Measurements from ENCODE around the gene DNAH9.

DNAH9 gene, protein sequence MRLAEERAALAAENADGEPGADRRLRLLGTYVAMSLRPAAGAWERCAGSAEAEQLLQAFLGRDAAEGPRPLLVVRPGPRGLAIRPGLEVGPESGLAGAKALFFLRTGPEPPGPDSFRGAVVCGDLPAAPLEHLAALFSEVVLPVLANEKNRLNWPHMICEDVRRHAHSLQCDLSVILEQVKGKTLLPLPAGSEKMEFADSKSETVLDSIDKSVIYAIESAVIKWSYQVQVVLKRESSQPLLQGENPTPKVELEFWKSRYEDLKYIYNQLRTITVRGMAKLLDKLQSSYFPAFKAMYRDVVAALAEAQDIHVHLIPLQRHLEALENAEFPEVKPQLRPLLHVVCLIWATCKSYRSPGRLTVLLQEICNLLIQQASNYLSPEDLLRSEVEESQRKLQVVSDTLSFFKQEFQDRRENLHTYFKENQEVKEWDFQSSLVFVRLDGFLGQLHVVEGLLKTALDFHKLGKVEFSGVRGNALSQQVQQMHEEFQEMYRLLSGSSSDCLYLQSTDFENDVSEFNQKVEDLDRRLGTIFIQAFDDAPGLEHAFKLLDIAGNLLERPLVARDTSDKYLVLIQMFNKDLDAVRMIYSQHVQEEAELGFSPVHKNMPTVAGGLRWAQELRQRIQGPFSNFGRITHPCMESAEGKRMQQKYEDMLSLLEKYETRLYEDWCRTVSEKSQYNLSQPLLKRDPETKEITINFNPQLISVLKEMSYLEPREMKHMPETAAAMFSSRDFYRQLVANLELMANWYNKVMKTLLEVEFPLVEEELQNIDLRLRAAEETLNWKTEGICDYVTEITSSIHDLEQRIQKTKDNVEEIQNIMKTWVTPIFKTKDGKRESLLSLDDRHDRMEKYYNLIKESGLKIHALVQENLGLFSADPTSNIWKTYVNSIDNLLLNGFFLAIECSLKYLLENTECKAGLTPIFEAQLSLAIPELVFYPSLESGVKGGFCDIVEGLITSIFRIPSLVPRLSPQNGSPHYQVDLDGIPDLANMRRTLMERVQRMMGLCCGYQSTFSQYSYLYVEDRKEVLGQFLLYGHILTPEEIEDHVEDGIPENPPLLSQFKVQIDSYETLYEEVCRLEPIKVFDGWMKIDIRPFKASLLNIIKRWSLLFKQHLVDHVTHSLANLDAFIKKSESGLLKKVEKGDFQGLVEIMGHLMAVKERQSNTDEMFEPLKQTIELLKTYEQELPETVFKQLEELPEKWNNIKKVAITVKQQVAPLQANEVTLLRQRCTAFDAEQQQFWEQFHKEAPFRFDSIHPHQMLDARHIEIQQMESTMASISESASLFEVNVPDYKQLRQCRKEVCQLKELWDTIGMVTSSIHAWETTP (N-terminal part only)

DNA sequence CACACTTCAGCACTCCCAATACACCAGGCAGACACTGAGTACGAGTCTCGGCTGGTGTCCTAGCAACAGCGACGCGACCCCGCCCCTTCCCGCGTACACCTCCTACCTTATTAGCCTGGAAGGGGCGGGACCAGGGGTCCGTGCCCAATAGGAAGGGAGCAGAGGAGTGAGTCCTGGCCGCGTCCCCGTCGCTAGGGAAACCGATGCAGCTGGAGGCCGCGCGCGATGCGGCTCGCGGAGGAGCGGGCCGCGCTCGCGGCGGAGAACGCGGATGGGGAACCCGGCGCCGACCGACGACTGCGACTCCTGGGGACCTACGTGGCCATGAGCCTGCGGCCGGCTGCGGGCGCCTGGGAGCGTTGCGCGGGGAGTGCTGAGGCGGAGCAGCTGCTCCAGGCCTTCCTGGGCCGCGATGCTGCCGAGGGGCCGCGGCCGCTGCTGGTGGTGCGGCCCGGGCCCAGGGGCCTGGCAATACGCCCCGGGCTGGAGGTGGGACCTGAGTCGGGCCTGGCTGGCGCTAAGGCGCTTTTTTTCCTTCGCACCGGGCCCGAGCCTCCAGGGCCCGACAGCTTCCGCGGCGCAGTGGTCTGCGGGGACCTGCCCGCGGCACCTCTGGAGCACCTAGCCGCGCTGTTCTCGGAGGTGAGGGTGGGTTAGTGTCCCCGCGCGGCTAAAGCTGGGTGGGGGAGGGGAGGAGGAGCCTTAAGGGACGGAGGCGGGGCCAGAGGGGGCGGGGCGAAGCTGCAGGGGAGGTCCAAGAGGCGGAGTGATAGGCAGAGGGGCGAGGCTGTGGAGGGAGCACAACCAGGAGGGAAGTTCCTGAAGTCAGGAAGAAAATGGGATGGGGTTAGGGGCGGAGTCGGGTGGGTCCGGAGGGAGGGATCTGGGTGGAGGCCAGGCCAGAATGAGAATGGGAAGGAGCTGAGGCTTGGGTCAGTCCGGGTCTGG, at the start of gene DNAH9:
DNAH9 (plus strand) TSS at position 197 of the 948 bp plus-strand sequence; CDS start at position 226, 29 bp downstream.
- H3K27me3 ChIP-seq (ENCODE audit: insufficient read depth, low read length, poor library complexity): no peaks in the 10 kb centered on the region
- H3K4me3 ChIP-seq (ENCODE audit: low read depth in 1 of 2, low read length in 2 of 2): no peak within 1 kb of the TSS
- H4K20me1 ChIP-seq (ENCODE audit: insufficient read depth, low read length): no peaks in the 10 kb centered on the region
- no peaks in the 10 kb centered on the region for H3K4me1 ChIP-seq (ENCODE audit: insufficient read depth, low read length)
- TF ChIP-seq, protein P1, sequence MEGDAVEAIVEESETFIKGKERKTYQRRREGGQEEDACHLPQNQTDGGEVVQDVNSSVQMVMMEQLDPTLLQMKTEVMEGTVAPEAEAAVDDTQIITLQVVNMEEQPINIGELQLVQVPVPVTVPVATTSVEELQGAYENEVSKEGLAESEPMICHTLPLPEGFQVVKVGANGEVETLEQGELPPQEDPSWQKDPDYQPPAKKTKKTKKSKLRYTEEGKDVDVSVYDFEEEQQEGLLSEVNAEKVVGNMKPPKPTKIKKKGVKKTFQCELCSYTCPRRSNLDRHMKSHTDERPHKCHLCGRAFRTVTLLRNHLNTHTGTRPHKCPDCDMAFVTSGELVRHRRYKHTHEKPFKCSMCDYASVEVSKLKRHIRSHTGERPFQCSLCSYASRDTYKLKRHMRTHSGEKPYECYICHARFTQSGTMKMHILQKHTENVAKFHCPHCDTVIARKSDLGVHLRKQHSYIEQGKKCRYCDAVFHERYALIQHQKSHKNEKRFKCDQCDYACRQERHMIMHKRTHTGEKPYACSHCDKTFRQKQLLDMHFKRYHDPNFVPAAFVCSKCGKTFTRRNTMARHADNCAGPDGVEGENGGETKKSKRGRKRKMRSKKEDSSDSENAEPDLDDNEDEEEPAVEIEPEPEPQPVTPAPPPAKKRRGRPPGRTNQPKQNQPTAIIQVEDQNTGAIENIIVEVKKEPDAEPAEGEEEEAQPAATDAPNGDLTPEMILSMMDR (IDR thresholded peaks at IDR 0.05; ENCODE audit: borderline replicate concordance, extremely low read depth, low read length, poor library complexity, severe bottlenecking): no peak
- no peak for TF ChIP-seq EZH2 (IDR thresholded peaks at IDR 0.05; ENCODE audit: borderline replicate concordance, low read depth, low read length, severe bottlenecking)
- DNase-seq: no peak
- no peak for ATAC-seq (ENCODE audit: insufficient read depth, low read depth)
- no peak within 1 kb of the TSS for H3K27ac ChIP-seq (ENCODE audit: low read length)
- no peak within 1 kb of the TSS for H3K4me2 ChIP-seq (ENCODE audit: insufficient read depth, low read length)
- H3K9me3 ChIP-seq (ENCODE audit: insufficient read depth, low read length, severe bottlenecking): no peaks in the 10 kb centered on the region
- H3K9ac ChIP-seq (ENCODE audit: low read depth, low read length): no peak within 1 kb of the TSS
- no peaks in the 10 kb centered on the region for H3K36me3 ChIP-seq (ENCODE audit: insufficient read depth, low read length)
- no peaks in the 10 kb centered on the region for H3K79me2 ChIP-seq (ENCODE audit: insufficient read depth, low read length)
- no peak within 1 kb of the TSS for H2AFZ ChIP-seq (ENCODE audit: low read depth, low read length)

DNA sequence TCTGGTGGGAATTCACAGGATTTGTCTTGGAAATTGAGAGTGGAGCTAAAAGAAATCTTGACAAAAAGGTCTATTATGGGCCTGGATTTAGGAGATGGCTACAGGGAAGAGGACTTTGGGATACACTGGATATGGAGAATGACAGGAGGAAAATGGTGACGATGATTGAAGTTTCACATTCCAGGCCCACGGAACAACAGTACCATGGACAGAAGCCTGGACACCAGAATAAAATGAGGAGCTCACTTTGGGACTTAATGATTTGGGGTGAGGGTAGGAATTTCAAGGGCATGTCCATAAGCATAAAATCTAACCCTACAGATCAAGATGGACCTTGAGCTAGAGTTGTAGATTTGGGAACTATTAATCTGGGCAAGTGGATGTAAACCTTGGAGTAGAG, 47.8 kb upstream of the DNAH9 start:
- H3K36me3 ChIP-seq (ENCODE audit: insufficient read depth, low read length): no peaks in the 10 kb centered on the region
- H3K4me2 ChIP-seq (ENCODE audit: insufficient read depth, low read length): no peak overlapping the region
- no peak overlapping the region for H3K27ac ChIP-seq (ENCODE audit: low read length)
- no peaks in the 10 kb centered on the region for H3K4me1 ChIP-seq (ENCODE audit: insufficient read depth, low read length)
- H3K4me3 ChIP-seq (ENCODE audit: low read depth in 1 of 2, low read length in 2 of 2): no peak overlapping the region
- TF ChIP-seq, protein P1 (IDR thresholded peaks at IDR 0.05; ENCODE audit: borderline replicate concordance, extremely low read depth, low read length, poor library complexity, severe bottlenecking): no peak
- TF ChIP-seq EZH2 (IDR thresholded peaks at IDR 0.05; ENCODE audit: borderline replicate concordance, low read depth, low read length, severe bottlenecking): no peak
- DNase-seq: no peak
- no peaks in the 10 kb centered on the region for H3K79me2 ChIP-seq (ENCODE audit: insufficient read depth, low read length)
- H2AFZ ChIP-seq (ENCODE audit: low read depth, low read length): no peak overlapping the region
- no peaks in the 10 kb centered on the region for H3K9me3 ChIP-seq (ENCODE audit: insufficient read depth, low read length, severe bottlenecking)
- no peak overlapping the region for H3K9ac ChIP-seq (ENCODE audit: low read depth, low read length)
- H3K27me3 ChIP-seq (ENCODE audit: insufficient read depth, low read length, poor library complexity): no peaks in the 10 kb centered on the region
- ATAC-seq (ENCODE audit: insufficient read depth, low read depth): no peak
- no peaks in the 10 kb centered on the region for H4K20me1 ChIP-seq (ENCODE audit: insufficient read depth, low read length)

DNA sequence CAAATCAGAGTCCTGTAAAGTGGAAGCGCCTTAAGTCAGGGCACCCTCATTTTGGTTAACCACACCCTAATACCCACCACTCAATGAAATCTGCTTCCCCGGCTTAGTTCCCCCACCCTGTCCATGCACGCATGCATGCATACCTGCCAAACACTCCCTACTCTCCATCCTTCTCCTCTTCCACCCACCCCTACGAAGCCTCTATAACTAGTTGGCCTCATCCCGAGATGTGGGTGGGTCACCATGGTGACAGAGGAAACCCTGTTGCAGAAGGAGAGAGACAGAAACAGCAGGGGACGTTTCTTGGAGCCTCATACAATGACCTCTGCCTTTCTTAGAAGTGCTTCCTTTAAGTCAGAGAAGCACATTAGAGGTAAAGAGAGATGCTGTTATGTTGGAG, 46.8 kb upstream of the DNAH9 start:
- Histone ChIP-seq H3K4me3 (ENCODE audit: low read depth in 1 of 2, low read length in 2 of 2) (no peak overlapping the region), H3K4me2 (ENCODE audit: insufficient read depth, low read length) (no peak overlapping the region), H3K9me3 (ENCODE audit: insufficient read depth, low read length, severe bottlenecking) (no peaks in the 10 kb centered on the region), H3K27ac (ENCODE audit: low read length) (no peak overlapping the region), H3K79me2 (ENCODE audit: insufficient read depth, low read length) (no peaks in the 10 kb centered on the region), H2AFZ (ENCODE audit: low read depth, low read length) (no peak overlapping the region), H3K9ac (ENCODE audit: low read depth, low read length) (no peak overlapping the region), H4K20me1 (ENCODE audit: insufficient read depth, low read length) (no peaks in the 10 kb centered on the region), H3K27me3 (ENCODE audit: insufficient read depth, low read length, poor library complexity) (no peaks in the 10 kb centered on the region), H3K4me1 (ENCODE audit: insufficient read depth, low read length) (no peaks in the 10 kb centered on the region), H3K36me3 (ENCODE audit: insufficient read depth, low read length) (no peaks in the 10 kb centered on the region)
- no peak for TF ChIP-seq EZH2 (IDR thresholded peaks at IDR 0.05; ENCODE audit: borderline replicate concordance, low read depth, low read length, severe bottlenecking)
- TF ChIP-seq, protein P1 (IDR thresholded peaks at IDR 0.05; ENCODE audit: borderline replicate concordance, extremely low read depth, low read length, poor library complexity, severe bottlenecking): no peak
- ATAC-seq (ENCODE audit: insufficient read depth, low read depth) (no peak), DNase-seq (no peak)

Measured in DND-41 (cell line).